HG03066 (cell line): ENCODE data around the gene LSP1.

Experiments
- ATAC-seq: cut with Tn5 transposase; IDR thresholded peaks from one replicate; pipeline ENCODE4 v1.9.1; 2021; ENCODE audit warnings: low read depth; ENCODE audit not compliant: unreplicated experiment

LSP1 gene

GRCh38 chr11:1913271-1914060, 60.6 kb downstream of the LSP1 start:
- ATAC-seq = no peak

- ATAC-seq = no peak
These were observed 62.9 kb downstream of the LSP1 start for GRCh38 chr11:1915795-1916131.

DNA sequence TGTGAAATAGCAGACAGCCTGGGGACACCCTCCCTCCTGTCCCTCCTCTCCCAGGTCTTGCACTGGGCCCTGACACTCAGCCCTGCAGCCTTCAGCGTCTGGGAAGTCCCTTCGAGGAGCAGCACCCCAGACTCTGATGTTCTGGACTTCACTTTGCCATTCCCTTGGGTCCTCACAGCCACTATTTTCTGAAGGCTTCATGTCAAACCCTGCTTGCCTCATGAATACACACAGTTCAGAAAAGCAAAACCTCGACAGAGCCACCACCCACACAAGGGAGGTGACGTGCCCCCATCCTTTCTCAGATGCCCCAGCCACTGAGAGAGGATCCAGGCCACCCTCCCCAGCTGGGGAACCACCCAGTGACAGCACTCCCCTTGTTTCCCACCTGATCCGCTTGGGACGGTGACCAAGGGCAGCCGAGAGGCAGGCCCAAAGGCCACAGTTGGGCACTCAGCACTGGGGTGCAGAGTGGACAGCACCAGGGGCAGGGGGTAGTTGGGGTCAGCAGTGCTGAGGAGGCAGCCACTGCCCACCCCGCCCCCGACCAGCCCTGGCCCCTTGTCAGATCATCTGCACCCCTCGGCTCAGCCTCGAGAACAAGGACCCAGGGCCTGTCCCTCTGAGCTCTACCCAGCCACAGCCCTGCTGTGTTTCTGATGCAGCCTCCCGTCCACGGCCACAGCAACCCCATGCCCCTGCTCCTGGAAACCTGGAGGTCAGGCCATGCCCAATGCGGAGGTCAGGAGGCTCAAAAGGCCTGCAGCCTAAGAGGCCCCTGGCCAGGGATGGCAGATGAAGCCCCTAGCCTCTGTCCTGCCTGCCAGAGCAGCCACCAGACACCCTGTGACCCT, 63.5 kb downstream of the LSP1 start:
- ATAC-seq = no peak

- no peak for ATAC-seq
These were observed 64.2 kb downstream of the LSP1 start for GRCh38 chr11:1916986-1917522.

DNA sequence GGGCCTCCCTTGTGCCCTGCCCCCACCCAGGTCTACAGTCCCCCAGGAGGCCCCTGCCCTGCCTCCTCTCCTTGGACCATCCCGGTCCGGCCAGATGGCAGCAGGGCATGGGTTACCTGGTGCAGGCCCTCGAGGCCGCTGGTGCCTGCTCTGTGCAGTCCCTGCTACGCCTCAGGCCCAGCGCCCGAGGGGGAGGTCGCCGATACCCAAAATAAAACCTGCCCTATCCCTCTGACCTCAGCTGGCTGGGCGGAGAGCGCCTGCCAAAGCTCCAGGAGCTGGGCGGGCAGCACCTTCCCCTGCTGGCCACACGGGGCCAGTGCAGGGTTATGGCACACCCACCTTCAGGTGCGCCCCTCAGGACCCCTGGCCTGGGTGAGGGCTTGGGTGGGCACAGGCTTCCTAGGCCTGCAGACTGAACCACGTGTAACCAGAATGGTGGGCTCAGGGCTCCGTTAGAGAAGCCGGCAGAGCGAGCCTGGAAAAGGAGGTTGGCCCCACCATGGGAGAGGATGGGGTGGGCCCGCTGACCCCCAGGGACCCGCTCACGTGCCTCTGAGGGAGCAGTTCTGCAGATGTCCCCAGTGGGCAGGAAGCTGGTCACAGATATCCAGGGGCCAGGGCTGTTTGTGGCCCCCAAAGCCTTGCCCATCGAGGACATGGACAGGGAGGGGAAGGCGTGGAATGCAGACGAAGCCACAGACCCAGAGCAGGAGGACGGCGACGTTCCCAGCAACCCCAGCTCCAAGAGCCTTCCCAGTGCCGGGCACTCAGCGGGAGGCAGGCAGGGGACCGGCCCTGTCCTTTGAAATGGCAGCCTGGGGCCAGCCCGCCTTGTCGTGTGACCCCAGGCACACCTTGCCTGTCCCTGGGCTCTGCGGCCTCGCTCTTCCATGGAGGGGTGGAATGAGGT, 64.9 kb downstream of the LSP1 start:
- no peak for ATAC-seq

DNA sequence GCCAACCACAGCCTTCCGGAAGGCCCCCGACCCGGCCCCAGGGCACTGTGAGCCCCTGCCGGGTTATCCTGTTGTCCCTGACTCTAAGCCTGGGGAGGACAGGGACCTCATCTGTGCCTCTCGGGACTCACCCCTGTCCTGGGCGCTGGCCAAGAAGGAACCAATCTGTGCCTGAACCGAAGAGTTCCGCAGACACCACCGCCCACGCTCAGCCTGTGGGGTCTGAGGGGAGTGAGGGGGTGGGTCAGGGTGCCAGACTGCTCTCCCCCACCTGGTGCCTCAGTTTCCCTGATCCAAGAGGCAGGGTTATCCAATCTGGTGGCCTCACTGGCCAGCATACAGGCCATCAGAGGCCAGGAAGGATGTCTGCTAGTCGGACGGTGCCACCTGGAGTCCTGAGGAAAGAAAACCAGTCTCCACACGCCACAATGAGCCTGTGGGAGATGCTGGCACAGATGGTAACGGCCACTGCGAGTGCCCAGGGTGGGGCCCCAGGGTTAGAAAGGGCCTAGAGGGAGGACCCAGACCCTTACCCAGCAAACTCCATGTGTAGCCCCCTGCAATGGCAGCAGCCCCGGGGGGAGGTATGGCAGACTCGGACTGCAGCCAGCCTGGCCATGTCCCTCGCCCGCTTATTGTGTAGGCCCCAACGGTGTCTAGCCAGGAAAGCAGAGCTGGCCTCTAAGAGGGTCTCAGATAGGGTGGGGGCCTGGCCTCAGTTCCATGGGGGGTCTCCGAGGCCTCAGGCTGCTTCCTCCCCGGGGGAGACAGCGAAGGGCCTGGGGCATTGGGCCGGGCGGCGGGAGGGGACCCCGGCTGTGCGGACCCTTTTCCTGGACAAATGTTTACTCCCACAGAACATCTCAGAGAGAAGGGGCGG, 65.8 kb downstream of the LSP1 start:
- ATAC-seq = no peak

DNA sequence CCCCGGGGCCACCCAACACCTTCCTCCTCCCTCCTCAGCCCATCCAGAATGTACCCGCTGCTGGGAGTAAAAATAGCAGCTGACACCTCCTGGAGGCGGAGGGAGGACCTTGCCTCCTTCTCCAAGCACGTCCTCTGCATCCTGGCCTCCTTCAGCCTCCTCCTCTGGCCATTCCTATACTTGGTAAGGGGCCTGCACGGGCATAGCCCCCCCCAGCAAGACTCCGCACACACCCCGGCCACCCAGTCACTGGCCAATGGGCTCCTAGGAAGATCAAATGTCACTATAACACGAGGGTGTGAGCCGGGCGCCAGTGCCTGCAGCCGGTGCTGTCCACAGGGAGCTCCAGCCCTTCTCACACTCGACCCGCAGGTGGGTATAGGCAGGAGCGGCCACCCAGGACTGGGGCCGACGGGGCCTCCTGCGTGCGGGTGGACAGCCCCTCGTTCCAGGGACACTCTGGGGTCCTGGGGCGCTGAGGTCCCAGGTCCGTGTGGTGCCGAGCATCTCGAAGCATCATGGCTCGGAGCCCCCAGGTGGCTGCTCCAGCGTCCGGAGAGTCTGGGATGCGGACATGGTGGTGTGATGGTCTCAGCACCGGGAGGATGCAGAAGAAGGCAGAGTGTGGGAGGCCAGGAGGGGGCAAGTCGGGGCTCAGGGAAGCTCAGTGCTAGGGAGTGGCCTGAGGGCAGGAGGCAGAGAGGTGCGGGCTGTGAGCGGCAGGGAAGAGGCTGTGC, 66.7 kb downstream of the LSP1 start, which contains the start of gene TNNT3:
Gene TNNT3 (plus strand): TSS at position 313 of the 737 bp plus-strand sequence. CDS start 3,172 bp downstream, outside the sequence.
- ATAC-seq = no peak

DNA sequence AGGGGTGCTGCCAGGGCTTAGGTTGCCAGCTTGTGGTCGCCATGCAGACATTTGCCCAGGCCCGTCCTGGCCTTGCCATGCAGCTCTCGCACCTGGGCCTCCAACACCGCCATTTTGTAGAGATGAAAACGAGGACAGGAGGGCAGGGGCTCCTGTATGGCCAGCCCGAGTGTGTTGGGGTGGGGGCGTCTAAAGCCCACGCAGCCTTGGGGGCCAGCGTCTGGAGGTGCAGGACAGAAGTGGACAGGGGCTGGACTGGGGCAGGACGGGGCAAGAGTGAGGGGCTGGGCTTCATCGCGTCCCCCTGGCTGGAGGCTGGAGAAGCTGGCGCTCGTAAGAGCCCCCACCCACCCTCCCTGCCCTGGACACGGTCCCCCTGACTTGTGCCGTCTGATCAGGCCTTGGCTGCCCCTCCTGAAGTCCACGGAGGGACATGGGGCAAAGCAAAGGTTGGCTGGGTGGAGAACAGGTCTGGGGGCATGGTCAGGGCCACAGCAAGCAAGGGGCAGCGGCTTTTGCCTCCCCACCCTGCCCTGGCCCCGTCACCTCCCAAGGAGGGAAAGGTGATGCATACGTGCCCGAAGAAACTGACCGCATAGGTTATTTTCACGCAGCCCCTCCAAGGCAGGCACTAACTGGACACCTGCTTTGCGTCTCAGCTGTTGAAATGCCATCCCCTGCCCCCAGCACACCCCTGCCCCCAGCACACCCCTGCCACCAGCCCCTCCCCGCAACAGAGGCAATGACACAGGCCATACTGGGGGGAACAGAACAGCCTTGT, 67.4 kb downstream of the LSP1 start:
- no peak for ATAC-seq

- no peak for ATAC-seq
These were observed 68.2 kb downstream of the LSP1 start for GRCh38 chr11:1920909-1921573.

- no peak for ATAC-seq
These were observed 68.8 kb downstream of the LSP1 start for GRCh38 chr11:1921574-1922141.

DNA sequence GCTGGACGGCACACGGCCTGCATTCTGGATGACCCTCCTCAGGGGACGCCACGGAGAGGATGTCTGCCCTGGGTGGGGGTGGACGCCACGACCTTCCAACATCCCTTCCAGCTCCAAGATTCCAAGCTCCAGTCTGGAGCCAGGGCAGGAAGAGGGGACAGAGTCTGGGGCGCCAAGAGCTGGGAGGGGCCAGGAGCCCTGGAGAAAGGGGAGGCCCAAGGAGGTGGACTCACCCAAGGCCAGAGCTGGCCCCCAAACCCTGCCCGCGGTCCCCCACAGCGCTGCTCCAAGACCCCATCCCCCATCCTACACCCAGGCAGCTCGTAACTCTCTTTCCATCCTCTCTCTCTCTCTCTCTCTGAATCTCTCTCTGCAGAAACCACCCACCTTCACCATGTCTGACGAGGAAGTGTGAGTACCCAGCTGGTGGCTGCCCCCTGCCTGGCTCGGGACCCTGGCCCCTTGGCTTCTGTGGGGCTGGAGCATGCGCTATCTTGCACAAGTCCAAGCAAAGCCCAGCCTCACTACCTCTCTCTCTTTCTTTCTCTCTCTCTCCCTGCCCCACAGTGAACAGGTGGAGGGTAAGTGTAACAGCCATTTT, 69.7 kb downstream of the LSP1 start:
- ATAC-seq = no peak

- no peak for ATAC-seq
These were observed 70.5 kb downstream of the LSP1 start for GRCh38 chr11:1923201-1923956.

- ATAC-seq = no peak
These were observed 71.3 kb downstream of the LSP1 start for GRCh38 chr11:1924181-1924580.

DNA sequence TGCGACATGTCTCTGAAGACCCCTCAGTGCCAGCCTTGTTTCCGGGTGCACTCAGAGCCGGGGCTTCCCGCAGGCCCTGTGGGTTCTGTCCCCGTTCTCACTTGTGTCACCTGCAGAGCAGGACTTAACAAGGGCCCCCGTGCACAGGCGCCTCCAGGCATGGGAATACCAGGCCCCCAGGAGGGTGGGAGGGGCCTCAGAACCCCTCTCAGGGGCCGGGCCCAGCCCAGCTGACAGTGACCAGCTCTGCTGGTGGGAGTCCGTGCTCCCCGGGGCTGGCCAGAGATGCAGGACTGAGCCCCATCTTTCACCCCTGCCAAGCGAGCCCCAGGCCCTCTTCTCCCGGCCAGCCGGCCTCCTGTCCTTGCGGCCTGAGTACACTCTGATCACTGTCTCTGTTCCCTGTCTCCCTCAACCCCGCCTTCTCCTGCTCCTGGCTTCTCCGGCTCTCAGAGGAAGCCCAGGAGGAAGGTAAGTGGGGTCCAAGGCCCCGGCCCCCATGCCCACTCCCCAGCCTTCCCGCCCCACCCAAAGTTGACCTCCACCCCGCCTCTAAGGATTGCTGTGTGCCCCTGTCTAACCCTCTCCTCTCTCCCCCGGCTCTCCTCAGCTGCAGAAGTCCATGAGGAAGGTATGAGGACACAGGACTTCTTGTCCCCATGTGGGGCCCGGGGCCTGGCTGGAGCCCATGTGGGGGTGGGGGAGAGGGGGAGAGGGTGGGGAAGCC, 71.9 kb downstream of the LSP1 start:
- no peak for ATAC-seq

- no peak for ATAC-seq
These were observed 72.7 kb downstream of the LSP1 start for GRCh38 chr11:1925373-1926155.
